ENCODE measurements around the gene PLXNA1. TPM values are rescaled to one million over a fixed set of nuclear protein-coding genes. Genes with fewer than 3 reads are reported as not detected.
A peak's percentile ranks its signal among the peaks of the same experiment; 100 is the strongest.

The PLXNA1 gene
- polyA plus RNA-seq, 1 donor from 2014 or later, result 65.6 TPM

DNA sequence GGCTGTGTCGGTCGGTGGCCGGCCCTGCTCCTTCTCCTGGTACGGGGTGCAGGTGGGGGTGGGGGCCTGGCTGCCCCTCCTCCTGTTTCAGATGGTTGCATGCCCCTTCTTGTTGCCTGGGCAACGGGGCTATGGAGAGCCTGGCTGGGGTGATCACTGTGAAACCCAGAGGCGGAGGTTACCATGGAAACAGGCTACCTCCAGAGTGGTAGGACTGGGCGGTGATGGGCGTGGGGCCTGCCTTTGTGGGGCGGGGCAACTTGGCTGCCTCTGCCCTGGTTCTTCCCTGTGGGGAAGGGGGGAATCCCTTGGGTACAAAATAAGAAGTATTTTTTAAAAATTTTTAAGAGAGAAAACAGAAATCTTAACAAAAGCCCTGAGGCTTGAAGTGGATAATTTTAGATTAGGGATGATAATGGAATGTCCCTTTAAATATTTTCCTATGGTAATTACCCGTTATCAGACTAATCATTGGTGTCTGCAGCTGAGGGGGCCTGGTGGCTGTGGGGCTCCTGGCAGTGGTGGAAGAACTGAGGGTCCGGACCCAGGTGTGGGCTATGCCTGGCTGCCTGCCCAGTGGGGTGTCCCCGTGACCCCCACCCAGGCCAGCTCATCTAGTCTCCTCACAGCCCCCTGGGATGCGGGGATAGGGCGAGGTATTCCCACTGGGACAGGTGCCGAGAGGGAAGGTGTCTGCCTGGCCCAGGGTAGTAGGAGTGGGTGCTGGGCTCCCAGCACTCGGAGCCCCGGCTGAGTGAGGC is 32.5 kb downstream of the PLXNA1 start:
- TF ChIP-seq EP300 (conservative IDR thresholded peaks at IDR 0.05; ENCODE audit: poor library complexity, severe bottlenecking) (no peak), MXI1 (conservative IDR thresholded peaks at IDR 0.05; ENCODE audit: poor library complexity, severe bottlenecking) (no peak), RAD21 (conservative IDR thresholded peaks at IDR 0.05) (peak; percentile 14)
- H3K27ac ChIP-seq (ENCODE audit: low read length), result peak overlapping the region; percentile 12
- H3K9me2 ChIP-seq (ENCODE audit: insufficient read depth, low read length), result no peaks in the 10 kb centered on the region
- no peaks in the 10 kb centered on the region for H3K79me2 ChIP-seq (replicated peaks; ENCODE audit: insufficient read depth, low read length)
- H3K4me2 ChIP-seq (ENCODE audit: low read length), result no peak overlapping the region
- no peaks in the 10 kb centered on the region for H3F3A ChIP-seq (ENCODE audit: insufficient read depth, low read length, poor library complexity, severe bottlenecking)
- no peak overlapping the region for H2AFZ ChIP-seq (ENCODE audit: low read depth, low read length)
- peak overlapping the region; percentile 33 for H3K4me3 ChIP-seq (ENCODE audit: low read length)
- no peaks in the 10 kb centered on the region for H4K20me1 ChIP-seq (ENCODE audit: insufficient read depth)
- H3K27me3 ChIP-seq (ENCODE audit: insufficient read depth, low read depth, low read length), result no peaks in the 10 kb centered on the region
- H3K9me3 ChIP-seq (ENCODE audit: low read length), result no peaks in the 10 kb centered on the region
- peak overlapping the region; percentile 16 for H3K9ac ChIP-seq (ENCODE audit: low read length)
- H3K36me3 ChIP-seq (ENCODE audit: insufficient read depth, low read length), result peaks cover 6% of the 10 kb centered on the region

DNA sequence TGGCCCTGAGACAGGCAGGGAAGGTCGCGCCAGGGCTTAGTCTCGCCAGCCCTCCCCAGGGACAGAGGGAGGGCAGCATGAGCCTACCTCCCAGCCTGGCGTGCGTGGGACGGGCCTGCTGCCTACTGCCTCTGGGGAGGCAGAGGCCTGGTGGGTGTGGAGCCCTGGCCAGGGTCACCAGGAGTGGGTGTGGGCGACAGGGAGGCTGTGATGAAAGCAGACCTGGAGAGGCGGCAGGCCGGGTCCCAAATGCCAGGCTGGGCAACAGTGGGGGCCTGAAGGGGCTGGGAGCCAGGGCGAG is 33.1 kb downstream of the PLXNA1 start:
- no peaks in the 10 kb centered on the region for H3K9me2 ChIP-seq (ENCODE audit: insufficient read depth, low read length)
- H2AFZ ChIP-seq (ENCODE audit: low read depth, low read length), result no peak overlapping the region
- H3K4me2 ChIP-seq (ENCODE audit: low read length), result no peak overlapping the region
- H4K20me1 ChIP-seq (ENCODE audit: insufficient read depth), result no peaks in the 10 kb centered on the region
- H3F3A ChIP-seq (ENCODE audit: insufficient read depth, low read length, poor library complexity, severe bottlenecking), result no peaks in the 10 kb centered on the region
- TF ChIP-seq SMC3 (conservative IDR thresholded peaks at IDR 0.05; ENCODE audit: poor library complexity), result no peak
- no peak for TF ChIP-seq MXI1 (conservative IDR thresholded peaks at IDR 0.05; ENCODE audit: poor library complexity, severe bottlenecking)
- no peak for TF ChIP-seq EP300 (conservative IDR thresholded peaks at IDR 0.05; ENCODE audit: poor library complexity, severe bottlenecking)
- TF ChIP-seq, protein P1, sequence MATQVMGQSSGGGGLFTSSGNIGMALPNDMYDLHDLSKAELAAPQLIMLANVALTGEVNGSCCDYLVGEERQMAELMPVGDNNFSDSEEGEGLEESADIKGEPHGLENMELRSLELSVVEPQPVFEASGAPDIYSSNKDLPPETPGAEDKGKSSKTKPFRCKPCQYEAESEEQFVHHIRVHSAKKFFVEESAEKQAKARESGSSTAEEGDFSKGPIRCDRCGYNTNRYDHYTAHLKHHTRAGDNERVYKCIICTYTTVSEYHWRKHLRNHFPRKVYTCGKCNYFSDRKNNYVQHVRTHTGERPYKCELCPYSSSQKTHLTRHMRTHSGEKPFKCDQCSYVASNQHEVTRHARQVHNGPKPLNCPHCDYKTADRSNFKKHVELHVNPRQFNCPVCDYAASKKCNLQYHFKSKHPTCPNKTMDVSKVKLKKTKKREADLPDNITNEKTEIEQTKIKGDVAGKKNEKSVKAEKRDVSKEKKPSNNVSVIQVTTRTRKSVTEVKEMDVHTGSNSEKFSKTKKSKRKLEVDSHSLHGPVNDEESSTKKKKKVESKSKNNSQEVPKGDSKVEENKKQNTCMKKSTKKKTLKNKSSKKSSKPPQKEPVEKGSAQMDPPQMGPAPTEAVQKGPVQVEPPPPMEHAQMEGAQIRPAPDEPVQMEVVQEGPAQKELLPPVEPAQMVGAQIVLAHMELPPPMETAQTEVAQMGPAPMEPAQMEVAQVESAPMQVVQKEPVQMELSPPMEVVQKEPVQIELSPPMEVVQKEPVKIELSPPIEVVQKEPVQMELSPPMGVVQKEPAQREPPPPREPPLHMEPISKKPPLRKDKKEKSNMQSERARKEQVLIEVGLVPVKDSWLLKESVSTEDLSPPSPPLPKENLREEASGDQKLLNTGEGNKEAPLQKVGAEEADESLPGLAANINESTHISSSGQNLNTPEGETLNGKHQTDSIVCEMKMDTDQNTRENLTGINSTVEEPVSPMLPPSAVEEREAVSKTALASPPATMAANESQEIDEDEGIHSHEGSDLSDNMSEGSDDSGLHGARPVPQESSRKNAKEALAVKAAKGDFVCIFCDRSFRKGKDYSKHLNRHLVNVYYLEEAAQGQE (IDR thresholded peaks at IDR 0.05; ENCODE audit: borderline replicate concordance), result no peak
- TF ChIP-seq TAF1 (IDR thresholded peaks at IDR 0.05; ENCODE audit: low read depth), result no peak
- no peak for TF ChIP-seq POLR2AphosphoS5 (IDR thresholded peaks at IDR 0.05)
- TF ChIP-seq, protein P2, sequence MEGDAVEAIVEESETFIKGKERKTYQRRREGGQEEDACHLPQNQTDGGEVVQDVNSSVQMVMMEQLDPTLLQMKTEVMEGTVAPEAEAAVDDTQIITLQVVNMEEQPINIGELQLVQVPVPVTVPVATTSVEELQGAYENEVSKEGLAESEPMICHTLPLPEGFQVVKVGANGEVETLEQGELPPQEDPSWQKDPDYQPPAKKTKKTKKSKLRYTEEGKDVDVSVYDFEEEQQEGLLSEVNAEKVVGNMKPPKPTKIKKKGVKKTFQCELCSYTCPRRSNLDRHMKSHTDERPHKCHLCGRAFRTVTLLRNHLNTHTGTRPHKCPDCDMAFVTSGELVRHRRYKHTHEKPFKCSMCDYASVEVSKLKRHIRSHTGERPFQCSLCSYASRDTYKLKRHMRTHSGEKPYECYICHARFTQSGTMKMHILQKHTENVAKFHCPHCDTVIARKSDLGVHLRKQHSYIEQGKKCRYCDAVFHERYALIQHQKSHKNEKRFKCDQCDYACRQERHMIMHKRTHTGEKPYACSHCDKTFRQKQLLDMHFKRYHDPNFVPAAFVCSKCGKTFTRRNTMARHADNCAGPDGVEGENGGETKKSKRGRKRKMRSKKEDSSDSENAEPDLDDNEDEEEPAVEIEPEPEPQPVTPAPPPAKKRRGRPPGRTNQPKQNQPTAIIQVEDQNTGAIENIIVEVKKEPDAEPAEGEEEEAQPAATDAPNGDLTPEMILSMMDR (IDR thresholded peaks at IDR 0.05; ENCODE audit: poor library complexity, severe bottlenecking), result no peak
- no peak for TF ChIP-seq RAD21 (conservative IDR thresholded peaks at IDR 0.05)
- no peak for TF ChIP-seq EZH2 (IDR thresholded peaks at IDR 0.05; ENCODE audit: borderline replicate concordance, insufficient read depth, low read length, poor library complexity, severe bottlenecking)
- no peaks in the 10 kb centered on the region for H3K79me2 ChIP-seq (replicated peaks; ENCODE audit: insufficient read depth, low read length)
- H3K27ac ChIP-seq (ENCODE audit: low read length), result peak overlapping the region; percentile 12
- H3K4me3 ChIP-seq (ENCODE audit: low read length), result no peak overlapping the region
- peaks cover 6% of the 10 kb centered on the region for H3K36me3 ChIP-seq (ENCODE audit: insufficient read depth, low read length)
- no peaks in the 10 kb centered on the region for H3K27me3 ChIP-seq (ENCODE audit: insufficient read depth, low read depth, low read length)
- no peaks in the 10 kb centered on the region for H3K9me3 ChIP-seq (ENCODE audit: low read length)
- no peak overlapping the region for H3K9ac ChIP-seq (ENCODE audit: low read length)
